HT-29 (cell line): ENCODE measurements around the gene TMEM235. TPM values are rescaled to one million over a fixed set of nuclear protein-coding genes. Genes with fewer than 3 reads are reported as not detected.

ENCODE experiments used
- DNase-seq: peaks from one replicate; pipeline ENCODE4 v3.0.0-alpha.2; 2015; ENCODE audit warnings: low spot score
- total RNA-seq: library from RNA; depleted of rRNA; stranded (reverse); fragments of >200 nt; shearing (Covaris generic); gene quantifications from 2 replicates; pipeline ENCODE4 v1.2.3, GENCODE V29; 2014

The TMEM235 gene
- total RNA-seq, 1 experiment from 2014 or later: not detected

DNA sequence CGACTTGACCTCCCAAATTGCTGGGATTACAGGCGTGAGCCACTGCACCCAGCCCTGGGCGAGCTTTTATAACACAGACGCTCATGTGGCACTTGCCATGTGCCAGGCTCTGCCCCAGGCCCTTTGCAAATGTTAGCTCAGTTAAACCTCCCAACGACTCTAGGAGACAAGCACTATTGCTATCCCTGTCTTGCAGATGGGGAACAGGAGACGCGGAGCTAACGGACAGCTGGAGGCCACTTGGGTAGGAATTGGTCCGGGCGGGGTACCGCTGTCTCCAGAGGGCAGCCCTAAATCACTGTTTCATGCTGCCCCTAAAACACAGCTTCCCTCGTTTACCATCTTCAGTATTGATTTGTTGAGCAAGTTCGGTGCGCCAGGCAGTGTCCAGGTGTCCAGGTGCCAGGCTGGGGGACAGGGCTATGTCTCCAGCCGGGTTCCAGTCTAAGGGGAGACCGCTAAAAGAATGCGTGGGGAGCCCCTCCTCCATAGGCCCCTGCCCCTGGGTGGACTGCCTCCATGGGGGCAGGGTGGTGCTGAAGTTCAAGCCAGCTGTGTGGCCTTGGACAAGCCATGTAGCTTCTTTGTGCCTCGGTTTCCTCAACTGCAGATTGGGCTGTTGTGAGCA, 23.7 kb downstream of the TMEM235 start:
- DNase-seq: no peak

DNA sequence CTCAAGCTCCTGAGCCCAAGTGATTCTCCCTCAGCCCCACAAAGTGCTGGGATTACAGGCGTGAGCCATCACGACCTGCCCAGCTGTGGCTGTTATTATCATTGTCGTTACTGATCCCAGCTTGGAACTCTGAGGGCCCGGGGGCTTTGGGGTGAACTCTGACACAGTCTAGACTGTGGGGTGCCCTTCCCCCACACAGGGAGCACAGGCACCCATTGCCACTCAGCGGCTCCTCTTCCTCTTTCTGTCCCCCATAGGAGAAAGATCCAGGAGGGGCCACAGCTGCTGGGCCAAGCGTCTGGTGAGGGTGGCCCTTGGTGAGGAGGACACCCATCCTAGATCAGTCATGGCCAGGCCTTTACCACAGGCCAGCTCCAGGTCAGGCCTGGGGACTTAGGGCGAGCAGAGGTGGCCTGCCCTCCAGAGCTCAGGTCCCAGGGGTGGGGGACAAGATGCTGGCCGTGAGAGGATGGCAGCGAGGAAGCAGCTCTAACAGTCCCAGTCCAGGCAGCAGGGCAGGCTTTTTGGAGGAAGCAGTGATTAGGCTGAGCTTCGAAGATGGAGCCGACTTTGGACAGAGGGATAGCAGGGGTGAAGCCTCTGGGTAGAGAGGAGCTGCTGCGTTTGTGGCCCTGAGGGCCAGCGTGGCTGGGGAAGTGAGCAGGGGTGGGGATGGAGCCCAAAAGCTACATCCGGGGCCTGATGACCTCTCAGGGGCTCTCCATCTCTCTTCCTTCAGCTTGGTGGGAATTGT, 24.7 kb downstream of the TMEM235 start:
- no peak for DNase-seq

DNA sequence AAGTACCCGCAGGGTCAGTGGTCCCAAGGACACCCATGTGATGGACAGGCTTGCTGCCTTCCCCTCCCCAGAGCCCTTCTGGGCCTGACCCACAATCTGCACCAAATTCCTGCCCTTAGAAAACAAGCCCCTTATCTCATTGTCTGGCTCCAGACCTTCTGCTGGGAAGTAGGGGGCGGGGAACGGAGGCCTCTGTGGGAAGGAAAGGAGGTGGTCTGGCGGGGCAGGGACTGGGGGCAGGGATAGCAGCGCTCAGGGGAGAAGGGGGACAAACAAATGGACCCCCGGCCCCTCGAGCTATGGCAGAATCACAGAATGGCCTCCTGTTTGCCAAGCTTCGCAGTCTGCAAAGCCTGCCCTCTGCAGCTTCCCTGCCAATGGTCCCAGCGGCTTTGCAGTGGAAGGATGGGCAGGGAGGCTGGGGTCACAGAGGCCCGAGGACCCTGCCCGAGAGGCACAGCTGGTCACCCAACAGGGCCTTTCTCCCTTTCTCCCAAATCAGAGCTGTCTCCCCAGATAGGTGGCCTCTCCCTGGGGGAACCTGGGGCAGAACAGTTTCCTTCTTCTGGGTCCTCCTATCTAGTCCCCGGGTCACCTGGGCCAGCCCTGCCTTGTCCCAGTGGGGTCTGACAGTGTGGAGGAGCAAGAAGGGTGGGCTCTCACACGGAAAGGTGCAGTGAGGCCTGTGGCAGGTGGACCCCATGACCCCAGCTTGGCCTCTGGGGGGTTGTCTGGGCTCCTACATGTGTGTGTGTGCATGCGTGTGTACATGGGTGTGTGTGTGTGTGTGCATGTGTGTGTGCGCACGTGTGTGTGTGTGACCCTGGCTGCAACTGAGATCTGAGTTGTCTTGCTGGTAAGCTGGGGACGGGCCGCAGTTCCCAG, 25.5 kb downstream of the TMEM235 start:
- no peak for DNase-seq

DNA sequence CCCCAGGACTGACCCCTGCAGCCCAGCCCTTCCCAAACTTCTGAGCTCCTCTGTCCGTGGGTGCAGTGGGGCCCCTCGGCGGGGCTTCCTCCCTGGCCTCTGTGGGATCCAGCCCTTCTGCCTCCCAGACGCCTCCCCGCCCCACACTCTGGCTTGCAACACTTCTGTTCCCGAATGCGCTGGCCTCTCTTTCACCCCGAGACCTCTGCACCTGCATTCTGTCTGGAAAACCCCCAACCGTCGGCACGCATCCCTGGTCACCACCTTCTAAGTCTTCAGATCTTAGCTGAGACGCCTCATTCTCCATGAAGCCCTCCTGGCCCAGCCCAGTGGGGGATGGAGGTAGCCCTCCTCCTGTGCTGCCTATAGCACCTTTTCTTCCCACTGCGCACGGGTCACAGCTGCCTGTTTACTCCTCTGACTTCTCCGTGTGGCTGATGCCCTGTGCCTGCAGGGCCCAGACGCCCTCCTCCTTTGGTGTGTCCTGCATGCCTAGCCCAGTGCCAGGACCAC, 26.4 kb downstream of the TMEM235 start:
- DNase-seq: no peak

DNA sequence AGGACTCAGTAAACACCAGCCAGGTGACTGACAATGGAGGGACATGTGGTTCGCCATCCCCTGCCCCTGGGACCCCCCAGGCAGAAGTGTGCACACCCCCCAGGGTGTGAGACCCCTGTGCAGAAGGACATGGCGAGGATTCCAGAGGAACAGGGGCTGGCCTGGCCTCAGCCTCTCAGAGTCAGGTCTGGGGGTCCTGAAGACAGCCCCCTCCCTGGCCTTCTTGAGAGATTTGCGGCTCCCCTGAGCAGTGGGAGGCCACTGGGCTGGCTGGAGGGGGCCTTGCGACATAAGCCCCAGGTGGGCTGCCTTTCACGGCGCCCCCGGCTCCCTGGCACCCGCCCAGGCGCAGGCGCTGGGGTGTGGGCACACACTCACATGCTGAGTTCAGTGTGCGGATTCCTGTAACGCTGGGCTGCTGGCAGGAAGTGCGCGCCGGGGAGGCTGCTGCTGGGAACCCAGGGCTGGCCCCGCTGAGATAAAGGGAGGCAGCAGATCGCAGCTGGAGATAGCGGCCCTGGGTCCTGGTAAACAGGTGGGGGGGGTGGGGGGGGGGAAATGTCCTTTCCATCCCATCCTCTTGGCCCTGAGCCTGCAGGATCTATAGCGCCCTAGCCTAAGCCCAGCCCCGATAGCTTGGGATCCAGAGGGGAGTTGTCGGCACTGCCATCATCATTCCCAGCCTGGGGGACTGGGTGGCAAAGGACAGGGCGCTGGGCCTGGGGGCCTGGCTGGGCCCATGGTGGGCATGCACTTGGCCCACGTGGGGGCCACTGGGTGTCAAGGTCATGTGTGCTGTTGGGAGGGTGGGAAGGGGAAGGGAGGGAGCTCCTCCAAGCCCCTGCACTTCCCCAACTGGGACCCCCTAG, 27.1 kb downstream of the TMEM235 start:
- DNase-seq: no peak

DNA sequence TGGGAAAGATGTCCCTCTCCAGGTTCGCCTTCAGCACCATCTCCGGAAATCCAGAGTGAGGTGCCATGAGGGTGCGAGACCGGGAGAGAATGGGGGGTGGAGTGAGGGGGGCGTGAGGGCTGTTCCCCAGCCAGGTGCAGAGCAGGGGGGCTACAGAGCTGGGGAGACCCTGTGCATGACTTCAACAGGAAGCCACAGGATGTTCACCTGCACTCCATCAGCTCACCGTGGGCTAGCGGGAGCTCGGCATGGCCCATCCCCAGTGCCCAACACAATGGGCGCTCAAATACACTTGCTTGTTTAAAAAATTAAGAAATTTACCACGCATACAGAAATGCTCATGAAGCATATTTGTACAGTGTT, 27.7 kb downstream of the TMEM235 start:
- no peak for DNase-seq

DNA sequence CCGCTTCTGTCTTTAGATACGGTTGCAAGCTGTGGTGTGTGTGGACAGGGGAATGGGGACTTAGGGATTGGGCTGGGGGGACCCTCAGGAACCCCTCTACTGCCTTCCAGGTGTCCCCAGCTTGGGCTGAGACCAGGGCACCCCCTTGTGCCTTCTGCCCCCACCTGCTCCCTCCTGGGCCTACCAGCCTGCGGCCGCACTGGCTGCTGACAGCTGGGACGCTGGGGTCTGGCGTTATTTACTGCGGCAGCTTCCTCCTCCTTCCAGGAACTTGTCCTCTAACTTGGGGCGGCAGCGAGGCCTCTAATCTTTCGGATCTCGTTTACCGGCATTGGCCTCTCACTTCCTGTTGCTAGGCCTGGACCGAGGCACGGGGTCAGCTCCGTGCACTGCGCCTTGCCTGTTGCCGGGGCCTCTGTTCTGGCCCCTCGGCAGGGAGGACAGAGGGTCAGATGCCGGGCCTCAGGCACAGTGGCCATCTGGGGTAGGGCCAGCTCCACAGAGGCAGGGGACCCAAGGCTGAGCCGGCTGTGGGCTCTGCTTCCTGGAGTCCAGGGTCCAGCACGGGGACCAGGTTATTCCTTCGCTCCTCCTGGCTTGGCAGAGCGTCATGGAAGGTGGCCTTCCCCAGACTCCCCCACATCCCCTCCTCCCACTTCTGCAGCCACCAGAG, 31.8 kb downstream of the TMEM235 start:
- peak; percentile 51 for DNase-seq

DNA sequence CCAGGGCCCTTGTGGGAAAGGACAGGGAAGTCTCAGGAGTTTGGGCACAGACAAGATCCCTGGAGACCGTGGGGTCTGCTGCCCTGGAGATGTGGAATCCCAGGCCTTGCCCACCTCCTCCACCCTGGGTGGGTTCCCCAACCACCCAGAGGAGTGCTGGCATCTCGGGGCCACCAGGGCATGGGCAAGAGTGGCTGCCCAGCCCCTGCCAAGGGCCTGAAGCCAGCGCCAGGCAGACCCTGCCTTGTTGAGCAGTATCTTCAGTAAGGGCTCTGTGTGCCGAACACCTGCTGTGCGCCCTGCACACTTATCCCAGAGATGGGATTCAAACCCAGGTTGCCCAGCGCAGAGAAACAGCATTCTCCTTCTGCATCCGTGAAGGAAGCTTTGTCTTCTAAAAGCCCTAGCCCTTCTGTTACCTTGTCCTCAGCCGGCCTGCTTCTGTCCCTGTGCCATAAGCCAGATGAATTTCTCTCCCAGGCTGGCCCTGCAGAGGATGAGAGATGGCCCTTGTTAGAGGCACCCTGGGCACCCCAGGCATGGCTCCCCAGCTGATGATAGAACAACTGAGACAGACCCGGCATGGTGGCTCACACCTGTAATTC, 32.4 kb downstream of the TMEM235 start:
- no peak for DNase-seq

DNA sequence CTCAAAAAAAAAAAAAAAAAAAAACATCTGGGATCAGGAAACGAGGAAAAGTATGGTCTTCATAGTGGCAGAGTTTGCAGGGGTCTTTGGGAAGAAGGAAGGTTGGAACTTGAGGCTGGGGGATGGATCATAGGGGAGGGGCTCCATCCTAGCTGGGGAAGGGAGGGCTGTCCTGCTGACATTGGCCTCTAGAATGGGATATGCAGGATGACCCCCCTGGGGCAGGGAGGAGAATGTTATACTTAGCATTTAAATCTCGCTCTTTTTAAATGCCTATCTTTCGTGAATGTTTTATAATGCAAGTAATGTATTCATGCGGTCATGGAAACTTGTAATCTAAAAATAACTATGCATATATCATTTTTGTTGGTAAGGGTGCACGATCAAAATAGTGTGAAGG, 33.2 kb downstream of the TMEM235 start:
- no peak for DNase-seq

DNA sequence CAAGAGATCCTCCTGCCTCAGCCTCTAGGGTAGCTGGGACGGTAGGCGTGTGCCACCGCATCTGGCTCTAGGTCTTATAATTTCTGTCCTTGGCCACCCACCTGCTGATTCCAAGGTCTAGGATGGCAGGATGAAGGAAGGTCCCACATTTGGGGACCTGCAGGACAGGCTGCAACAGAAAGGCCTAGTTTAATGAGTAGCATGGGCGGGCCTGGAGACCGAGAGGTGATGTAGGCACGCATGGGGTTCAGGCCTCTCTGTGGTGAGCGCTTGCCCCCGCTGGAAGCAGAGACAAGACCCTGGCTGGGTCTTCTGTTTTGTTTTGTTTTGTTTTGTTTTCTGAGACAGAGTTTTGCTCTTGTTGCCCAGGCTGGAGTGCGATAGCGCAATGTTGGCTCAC, 33.7 kb downstream of the TMEM235 start:
- DNase-seq: no peak

DNA sequence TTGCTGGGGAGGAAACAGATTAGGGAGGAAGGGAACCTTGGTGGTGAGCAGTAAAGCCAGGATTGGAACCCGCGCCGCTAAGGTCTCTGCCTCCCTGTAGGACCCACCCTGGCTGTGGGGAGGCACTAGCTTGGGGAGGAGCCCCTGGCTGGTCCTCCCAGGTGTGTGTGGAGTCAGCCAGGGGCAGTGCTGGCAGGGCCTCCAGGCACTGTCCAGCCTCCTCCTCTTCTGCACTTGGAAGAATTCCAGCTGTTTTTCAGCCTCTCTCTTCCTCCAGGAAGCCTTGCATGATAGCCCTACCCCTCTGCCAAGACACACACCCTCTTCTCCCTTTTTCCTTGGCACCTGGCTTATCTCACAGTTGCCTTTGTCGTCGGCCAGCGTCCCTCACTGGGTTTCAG, 34.8 kb downstream of the TMEM235 start:
- DNase-seq: no peak

DNA sequence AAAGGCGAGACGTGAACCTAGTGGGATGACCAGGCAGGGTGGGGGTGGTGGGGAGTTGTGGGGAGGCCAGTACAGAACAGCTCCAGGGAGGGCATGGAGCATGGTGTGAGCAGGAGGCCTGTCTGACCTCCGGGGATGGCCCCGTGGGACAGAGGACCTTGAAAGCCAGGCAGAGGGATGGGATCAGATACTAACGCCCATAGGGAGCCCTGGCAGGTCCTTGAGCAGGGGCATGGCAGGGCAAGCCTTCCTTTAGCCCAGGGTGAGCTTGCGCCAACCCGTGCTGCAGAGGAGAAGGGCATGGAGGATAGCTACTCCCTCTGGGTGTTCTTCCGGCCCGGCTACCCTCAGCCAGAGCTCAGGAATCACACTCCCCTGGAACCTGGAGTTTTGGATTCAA, 35.3 kb downstream of the TMEM235 start:
- no peak for DNase-seq

DNA sequence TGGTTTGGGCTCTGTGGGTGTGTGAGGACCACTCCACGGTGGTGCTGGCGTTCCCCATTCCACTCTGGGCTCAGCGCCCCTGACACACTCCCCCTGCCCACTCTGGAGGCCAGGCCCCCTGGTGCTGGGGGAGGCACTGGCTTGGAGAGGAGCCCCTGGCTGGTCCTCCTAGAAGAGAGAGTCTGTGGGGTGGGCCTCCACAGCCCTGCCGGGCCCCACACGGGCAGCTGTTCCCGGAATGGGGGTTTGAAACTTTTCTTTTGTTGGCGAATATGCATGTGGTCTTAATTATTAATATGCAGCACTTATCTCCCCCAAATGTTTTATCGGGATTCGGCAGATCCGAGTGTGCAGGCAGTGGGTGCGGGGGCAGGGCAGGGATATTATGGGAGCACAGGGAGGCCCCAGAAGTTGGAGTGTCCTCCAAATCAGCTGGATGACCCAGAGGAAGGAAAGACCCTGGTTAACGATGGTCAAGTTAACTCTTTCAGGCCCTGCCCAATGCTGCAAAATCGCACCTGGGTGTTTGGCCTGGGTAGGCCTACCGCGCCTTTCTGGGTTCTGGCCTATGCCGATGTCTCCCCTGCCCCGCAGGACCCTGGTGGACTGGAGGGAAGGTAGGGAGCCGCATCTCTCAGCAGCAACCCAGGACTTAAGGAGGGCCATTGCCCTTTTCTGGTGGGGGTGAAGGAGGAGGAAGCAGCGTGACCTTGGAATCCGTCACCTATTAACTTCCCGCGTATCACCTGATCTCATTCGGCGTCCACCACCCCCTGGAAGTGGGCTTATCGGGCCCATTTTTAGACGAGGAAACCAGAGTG, 36.0 kb downstream of the TMEM235 start:
- DNase-seq: no peak

DNA sequence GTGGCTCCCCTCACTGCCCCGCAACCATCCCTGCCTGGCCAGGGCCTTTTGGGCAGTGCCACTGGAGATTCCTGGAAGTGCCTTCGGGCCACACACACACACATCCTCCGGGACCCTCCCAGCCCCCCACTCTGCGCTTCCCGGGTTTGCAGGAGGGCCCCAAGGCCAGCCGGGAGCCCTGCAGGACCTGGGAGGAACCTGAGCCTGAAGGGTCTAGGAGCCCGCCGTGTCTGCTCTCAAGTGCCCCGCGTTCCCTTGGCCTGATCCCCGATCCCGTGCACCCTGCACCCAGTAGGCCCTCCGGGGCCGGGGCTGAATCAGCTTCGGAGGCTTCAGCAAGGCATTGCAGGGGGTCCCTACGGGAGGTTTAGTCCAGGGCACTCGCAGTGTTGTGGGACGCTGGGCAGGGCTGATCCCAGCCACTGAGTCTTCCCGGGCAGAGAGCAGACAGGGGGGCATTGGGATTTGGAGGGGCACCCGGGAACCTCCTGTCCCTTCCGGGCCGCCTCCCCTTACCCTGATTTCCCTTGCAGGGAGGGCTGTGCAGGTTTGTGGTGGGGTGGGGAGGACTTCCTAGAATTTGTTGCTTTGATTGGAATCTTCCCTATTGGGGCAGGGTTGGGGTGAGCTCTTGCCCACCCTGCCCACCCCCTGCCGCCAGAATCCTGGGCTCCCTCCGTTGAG, 36.9 kb downstream of the TMEM235 start:
- DNase-seq: no peak

DNA sequence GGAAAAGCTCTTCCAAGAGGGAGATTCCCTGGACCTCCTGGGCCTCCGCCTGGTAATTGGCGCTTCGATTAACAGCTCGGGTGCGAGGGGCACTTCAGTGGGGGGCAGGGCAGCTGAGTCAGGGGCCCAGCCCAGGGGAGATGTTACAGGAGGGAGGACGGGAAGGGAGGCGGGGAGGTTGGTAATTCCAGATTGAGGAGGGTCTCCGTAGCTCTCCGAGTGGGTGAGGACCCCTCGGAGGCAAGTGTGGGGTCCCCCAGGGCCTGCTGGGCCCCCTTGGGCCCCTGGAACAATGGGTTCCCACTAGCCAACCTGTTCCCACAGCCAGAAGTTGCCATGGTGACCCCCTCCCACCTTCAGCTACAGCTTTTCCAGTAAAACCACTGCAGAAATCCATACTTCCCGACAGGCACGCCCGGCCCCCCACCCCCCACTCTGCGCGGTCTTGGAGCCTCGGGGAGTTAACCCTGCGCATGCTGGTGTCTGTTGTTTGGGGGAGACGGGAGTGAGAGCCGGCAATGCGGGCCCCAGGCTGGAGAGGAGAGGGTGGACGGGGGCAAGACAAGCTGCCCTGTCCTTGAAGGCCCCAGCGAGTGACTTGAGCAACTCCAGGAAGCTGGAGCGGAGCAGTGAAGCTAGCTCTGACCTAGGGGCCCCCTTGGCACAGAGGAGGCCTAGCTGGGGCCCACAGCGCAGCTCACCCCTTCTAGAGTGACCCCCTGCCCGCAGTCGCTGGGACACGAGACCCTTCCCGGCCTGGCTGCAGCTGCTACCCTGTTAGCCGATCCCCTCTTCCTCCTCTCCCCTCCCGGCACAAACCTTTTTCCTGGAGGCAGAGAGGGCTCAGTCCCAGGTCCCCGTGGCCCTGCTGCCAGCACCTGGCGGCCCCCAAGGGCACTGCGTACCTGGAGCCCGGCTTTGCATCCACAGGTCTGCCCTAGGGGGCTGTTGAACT, 37.8 kb downstream of the TMEM235 start:
- no peak for DNase-seq

DNA sequence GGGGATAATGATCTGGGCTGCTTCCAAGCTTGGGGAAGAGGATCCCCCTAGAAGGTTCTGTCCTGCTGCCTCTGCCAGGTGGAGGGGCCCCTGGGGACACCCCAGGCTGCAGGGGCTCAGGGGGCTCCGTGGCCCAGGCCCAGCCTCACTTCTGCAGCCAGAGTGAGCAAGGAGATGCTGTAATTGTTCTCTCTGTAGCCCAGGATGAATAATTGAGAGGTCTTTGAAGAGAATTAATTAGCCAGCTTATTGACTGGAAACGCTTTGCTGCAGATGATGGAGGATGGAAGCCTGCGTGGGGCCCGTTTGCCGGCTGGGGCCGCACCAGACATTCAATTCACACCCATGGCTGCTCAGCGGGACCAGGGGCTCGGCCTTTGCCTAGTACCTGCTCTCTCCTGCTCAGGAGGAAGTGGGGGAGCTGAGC, 38.5 kb downstream of the TMEM235 start:
- no peak for DNase-seq

DNA sequence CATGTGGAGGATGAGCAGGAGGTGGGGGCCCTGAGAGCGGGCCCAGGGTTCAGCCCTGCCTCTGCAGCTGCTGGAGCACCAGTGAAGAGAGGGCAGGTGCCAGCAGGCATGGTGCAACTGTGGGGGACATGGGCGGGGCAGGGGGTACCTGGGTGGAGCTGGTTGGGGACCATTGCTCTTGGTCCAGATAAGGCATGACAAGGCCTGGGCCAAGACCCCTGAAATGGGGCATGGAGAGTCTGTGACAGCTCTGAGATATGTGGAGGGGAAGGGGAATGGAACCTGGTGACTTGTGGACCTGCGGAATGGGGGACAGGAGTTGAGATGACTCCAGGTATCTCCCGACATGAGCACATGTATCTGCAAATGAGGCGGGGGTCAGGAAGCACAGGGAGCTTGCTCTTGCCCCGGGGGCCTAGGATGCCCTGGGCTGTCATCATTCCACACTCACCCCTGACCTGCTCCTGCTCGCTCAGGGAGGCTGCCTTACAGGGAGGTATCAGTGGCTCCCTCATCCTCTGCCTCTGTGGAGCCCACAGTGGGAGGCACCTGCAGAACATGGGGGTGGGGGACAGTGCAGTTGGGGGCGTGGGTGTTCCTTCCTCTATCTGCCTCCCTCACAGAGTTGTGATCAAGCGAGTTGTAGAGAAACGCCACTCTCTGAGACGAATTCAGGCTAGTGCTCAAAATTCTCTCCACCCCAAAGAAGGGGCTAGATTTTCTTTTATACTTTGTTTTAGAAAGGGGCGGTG, 40.2 kb downstream of the TMEM235 start:
- no peak for DNase-seq
